Stimulated activated CD4-positive, alpha-beta T cell treated with anti-CD3 and anti-CD28 coated beads, Interleukin-15, amount 100 ng/mL, for 24 hours (primary cell): ENCODE results near the gene NT5C2.
A peak's percentile ranks its signal among the peaks of the same experiment; 100 is the strongest.

Experiments
- DNase-seq: peaks from one replicate; pipeline ENCODE4 v3.0.0-alpha.2; 2020

Gene NT5C2

DNA sequence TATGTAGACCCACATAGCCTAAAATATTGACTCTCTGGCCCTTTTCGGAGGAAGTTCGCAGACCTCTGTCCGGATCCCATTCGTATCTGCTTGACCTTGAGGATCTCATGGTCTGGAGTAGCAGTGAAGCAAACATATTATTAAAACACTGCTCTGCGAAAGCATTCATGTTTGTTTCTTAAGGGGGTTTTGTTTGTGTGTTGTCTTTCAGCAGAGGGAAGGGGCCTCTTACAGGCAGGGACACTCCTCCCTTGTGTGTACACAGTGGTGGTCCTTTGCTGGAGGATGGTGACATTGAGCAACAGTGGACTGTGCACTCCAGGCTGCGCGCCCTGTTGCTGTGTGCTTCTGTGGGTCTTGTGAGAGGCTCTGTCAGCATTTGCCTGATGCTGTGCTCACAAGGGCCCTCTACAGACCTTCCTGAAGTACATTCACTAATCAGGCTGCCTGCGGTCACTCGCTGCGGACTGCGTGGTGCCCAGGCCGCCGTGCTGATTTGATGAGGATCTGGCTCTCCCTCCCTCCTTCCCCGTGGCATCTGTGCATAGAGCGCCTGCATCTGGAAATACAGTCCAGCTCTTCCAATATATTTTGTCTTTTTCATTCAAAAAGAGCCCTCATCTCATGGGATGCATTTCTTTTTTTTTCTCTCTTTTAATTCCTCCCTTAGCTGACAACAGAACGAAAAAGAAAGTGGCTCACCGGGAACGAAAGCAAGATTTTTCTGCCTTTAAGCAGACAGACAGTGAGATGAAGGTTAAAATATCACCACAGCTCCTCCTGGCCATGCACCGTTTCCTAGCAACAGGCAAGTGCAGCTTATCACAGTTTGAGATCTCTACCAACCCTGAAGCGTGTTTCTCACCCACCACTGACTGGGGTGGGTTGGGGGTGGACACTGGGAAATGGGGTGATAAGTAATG, 139.2 kb downstream of the NT5C2 start:
- peak; percentile 57 for DNase-seq

DNA sequence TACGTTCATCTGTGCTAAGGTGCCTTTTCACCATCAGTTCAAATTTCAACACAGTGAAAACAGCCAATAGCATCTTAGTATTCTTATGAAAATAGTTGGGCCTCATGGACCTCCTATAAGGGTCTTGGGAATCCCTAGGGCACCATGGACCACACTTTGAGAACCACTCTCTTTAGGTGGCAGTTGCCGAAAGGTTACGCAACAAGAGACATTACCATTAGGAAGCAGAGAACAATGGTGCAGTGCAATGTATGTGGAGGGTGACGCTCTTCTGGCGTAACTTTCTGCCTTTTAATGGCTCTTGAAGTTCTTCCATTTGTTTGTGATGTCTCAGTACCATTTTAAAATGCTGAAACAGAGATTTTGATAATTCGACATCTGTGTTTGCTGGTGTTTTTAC, 143.8 kb downstream of the NT5C2 start:
- no peak for DNase-seq

DNA sequence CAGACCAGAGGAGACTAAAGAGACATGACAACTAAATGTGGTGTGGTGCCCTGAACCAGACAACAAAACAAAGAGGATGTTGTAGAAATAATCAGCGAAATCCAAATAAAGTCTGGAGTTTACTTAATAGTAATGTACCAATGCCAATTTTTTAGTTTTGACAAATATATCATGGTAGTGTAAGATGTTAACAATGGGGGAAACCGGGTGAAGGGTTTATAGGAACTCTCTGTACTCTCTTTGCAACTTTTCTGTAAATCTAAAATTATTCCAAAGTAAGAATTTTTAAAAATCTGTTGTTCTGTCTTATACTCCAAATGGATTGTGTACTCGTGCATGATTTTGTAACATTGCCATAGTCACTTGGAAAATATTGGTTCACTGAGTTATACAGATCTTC, 145.7 kb downstream of the NT5C2 start:
- DNase-seq = no peak

DNA sequence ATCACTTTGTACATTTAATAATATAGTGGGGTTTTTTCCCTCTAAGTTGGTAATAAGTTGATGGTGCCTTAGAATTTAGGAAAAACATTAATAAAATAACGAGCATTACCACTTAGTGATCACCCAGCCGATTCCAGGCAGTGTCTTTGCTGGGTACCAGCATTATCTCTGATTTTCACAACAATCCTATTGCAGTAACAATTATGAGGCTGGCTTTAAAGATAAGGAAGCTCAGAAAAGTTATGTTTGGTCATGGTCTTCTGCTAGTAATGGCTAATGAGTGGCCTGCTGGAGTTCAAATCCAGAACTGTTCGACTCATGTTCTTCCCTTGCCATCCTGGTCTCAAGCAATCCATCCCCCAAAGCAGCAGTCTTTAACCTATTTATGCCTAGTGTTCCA, 147.1 kb downstream of the NT5C2 start:
- DNase-seq = no peak

DNA sequence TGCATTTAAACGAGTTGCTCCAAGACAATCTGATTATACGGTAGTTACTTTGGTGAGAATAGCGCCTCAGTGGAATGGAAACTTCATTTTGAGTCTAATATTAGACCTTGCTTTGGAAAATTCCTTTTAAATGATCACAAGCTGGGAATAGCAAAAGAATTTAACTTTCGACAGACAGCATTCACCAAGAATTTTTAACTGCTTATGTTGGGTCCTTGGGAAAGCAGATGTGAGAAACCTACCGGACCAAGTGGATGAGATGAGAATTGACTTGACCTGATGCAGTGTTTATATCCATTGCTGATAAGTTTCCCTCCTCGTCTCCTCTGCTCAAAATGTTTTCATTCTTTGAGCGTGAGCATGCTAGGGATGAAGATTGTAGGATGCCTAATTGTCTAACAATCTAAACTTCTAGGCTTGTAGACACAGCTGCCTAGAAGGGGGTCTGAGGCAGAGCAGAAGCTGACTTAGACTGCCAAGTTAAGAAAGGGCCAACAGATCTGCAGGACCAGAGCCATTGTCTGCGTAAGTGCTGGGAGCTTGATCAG, 148.1 kb downstream of the NT5C2 start:
- no peak for DNase-seq

DNA sequence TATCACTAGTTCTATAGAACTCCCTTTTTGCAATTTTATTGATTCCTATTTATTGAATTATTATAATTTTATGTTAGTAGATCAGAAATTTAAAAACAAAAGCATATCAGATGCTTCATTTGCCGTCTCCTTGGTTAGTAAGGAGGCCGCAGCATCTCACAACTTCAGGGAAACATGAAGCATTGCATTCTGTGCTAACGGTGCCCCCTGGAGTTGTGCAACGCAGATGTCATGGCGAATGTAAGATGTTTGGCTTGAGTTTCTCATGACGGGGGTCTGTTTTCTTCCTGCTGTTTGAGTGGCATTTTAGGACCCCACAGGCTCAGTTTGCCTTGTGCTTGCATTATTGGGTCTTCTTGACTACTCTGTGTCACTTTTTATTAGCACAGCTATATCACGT, 150.2 kb downstream of the NT5C2 start:
- peak; percentile 7 for DNase-seq

DNA sequence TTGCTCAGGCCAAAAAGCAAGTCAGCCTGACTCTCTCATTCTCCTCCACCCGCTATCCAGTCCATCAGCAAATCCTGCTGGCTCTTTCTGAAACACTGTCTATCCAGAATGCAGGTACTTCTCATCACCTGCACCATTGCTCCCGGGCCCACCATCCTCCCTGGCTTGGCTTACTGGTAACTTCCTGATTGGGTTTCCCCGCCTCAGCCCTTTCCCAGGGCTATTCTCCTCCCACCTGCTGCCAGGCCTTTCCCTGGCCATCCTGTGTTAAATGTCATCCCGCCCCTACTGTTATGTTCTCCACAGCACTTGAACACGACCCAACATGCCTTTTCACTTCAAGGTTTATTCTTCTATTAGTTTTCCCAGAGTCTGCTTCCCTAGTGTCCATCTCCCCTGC, 150.9 kb downstream of the NT5C2 start:
- no peak for DNase-seq

DNA sequence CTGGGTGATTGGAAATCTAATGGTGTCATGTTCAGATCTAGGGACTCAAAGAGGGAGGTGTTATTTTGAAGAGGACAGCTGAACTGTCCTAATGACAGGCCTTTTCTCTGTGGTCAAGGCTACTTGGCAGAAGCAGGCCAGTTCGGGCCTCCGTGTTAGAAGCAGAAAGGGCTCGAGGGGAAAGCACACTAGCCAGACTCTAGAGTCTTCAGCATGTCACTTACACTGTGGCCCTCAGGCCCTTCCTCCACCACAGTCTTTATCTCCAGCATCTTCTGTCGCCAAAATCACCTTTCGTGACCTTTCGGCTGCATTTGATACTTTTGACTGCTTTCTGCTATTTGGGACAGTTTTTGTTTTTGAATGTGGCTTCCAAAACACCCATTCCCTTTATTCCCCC, 151.7 kb downstream of the NT5C2 start:
- no peak for DNase-seq

DNA sequence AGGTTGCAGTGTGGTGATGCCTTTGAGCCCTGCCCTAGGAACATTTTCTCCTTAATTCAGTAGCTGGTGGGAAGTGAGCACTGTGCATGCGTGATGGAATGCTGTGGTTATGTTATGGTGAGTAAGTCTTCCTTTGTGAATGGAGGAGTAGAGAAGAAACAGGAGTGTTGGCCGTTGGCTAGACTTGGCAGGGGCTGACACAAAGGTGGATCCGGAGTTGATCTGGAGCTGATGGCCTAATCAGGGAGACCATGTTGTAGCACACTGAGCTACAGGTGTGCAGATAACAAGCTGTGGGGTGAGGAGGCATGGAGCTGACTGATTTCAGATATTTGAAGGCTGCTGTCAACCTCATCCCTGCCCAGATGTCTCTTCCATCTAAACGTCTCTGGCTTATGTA, 152.7 kb downstream of the NT5C2 start:
- no peak for DNase-seq

DNA sequence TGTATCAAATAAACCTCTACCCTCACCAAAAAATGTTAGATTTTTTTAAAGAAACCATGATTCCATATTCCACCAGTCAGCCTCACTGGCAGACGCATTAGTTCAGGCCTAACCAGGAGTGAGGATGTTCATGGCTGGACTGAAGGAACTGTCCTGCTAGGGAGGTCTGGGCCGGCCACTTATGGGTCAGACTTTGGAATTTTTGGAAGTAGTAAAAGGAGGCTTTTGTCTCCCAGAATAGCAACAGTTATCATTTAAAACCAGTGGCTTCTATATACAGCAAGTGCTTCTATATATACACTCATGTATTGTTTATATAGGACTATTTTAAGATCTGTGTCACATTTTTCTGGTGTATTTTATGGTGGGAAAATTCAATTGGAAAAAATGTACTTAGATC, 154.5 kb downstream of the NT5C2 start:
- no peak for DNase-seq
